IMR-90 (cell line): ENCODE data around the gene RGL4. TPM values are rescaled to one million over a fixed set of nuclear protein-coding genes. Genes with fewer than 3 reads are reported as not detected.

ENCODE experiments used
- ATAC-seq: fragments of 200-7000 bp; cut with Tn5 transposase; 2 replicates; pipeline ENCODE4 v1.9.1; 2020; ENCODE audit warnings: low read depth, mild to moderate bottlenecking, moderate library complexity
- BruUV-seq: library from RNA; stranded (reverse); fragments of 400-500 nt; replicated peaks from 2 replicates; lab custom pipeline; 2021; lab: Mats Ljungman, UMichigan
- CTCF ChIA-PET: fragments of 300-600 bp; formaldehyde crosslinking; extraction: SDS; loops from one replicate; lab custom pipeline; 2021; ENCODE audit warnings: antibody characterized with exemption; lab: Yijun Ruan, JAX
- POLR2A ChIA-PET: fragments of 300-600 bp; sonication (Branson Sonifier 250); formaldehyde crosslinking; loops from one replicate; lab custom pipeline; 2022; ENCODE audit warnings: antibody characterized with exemption; ENCODE audit not compliant: unreplicated experiment; lab: Charles Lee
- DNase-seq: peaks from one replicate; pipeline ENCODE4 v3.0.0; 2013
- H2AFZ ChIP-seq: replicated peaks from 2 replicates; pipeline ENCODE3; 2013; ENCODE audit warnings: low read length, mild to moderate bottlenecking; ENCODE audit not compliant: poor library complexity
- H2AK5ac ChIP-seq: 2 replicates; pipeline ENCODE4 v1.6.1; 2013; ENCODE audit warnings: low read depth, low read length, inconsistent platforms
- H2AK9ac ChIP-seq: replicated peaks from 2 replicates; pipeline ENCODE3; 2013; ENCODE audit warnings: mild to moderate bottlenecking, low read depth, low read length, moderate library complexity; ENCODE audit not compliant: poor library complexity
- H2BK120ac ChIP-seq: 2 replicates; pipeline ENCODE4 v1.6.1; 2013; ENCODE audit warnings: low read depth, low read length, inconsistent platforms
- H2BK15ac ChIP-seq: 3 replicates; pipeline ENCODE4 v1.6.1; 2013; ENCODE audit warnings: low read depth, low read length, inconsistent platforms
- H2BK20ac ChIP-seq: 2 replicates; pipeline ENCODE4 v1.6.1; 2013; ENCODE audit warnings: low read depth, mild to moderate bottlenecking, inconsistent platforms, low read length, moderate library complexity
- H2BK5ac ChIP-seq: 2 replicates; pipeline ENCODE4 v1.6.1; 2013; ENCODE audit warnings: mild to moderate bottlenecking, low read depth, low read length, inconsistent platforms; ENCODE audit not compliant: poor library complexity, severe bottlenecking
- H3K14ac ChIP-seq: replicated peaks from 2 replicates; pipeline ENCODE4 v1.6.1; 2013; ENCODE audit warnings: low read depth, low read length, inconsistent platforms
- H3K18ac ChIP-seq: 2 replicates; pipeline ENCODE4 v1.6.1; 2013; ENCODE audit warnings: low read depth, low read length, control low read depth
- H3K23ac ChIP-seq: 2 replicates; pipeline ENCODE4 v1.6.1; 2013; ENCODE audit warnings: low read depth, low read length, inconsistent platforms
- H3K27ac ChIP-seq: 2 replicates; pipeline ENCODE4 v1.5.1; 2013; ENCODE audit warnings: mild to moderate bottlenecking, control low read depth, low read length; ENCODE audit not compliant: insufficient read depth
- H3K27me3 ChIP-seq: 2 replicates; pipeline ENCODE4 v1.6.1; 2013; ENCODE audit warnings: low read length; ENCODE audit not compliant: control insufficient read depth, insufficient read depth
- H3K36me3 ChIP-seq: 2 replicates; pipeline ENCODE4 v1.6.1; 2013; ENCODE audit warnings: low read length, mixed read lengths; ENCODE audit not compliant: control insufficient read depth, insufficient read depth
- H3K4ac ChIP-seq: 2 replicates; pipeline ENCODE4 v1.6.1; 2013; ENCODE audit warnings: low read depth, low read length, inconsistent platforms
- H3K4me1 ChIP-seq: 2 replicates; pipeline ENCODE4 v1.6.1; 2013; ENCODE audit warnings: low read length, mixed read lengths; ENCODE audit not compliant: control insufficient read depth, insufficient read depth
- H3K4me2 ChIP-seq: 2 replicates; pipeline ENCODE4 v1.6.1; 2013; ENCODE audit warnings: low read depth, mild to moderate bottlenecking, control low read depth, low read length, moderate library complexity
- H3K4me3 ChIP-seq: 2 replicates; pipeline ENCODE4 v1.5.1; 2013; ENCODE audit warnings: low read depth, mild to moderate bottlenecking, control low read depth, low read length, moderate library complexity; ENCODE audit not compliant: insufficient read depth
- H3K56ac ChIP-seq: 2 replicates; pipeline ENCODE4 v1.6.1; 2013; ENCODE audit warnings: low read length, inconsistent platforms; ENCODE audit not compliant: insufficient read depth; ENCODE audit errors: extremely low read depth
- H3K79me1 ChIP-seq, 2 experiments: 2 replicates each; pipeline ENCODE4 v1.6.1; 2013; ENCODE audit warnings: low read length in 2 of 2, inconsistent platforms in 1 of 2, low read depth in 1 of 2
- H3K9ac ChIP-seq: 2 replicates; pipeline ENCODE4 v1.6.1; 2013; ENCODE audit warnings: low read depth, low read length, control low read depth
- H3K9me1 ChIP-seq: 2 replicates; pipeline ENCODE4 v1.6.1; 2013; ENCODE audit warnings: low read length, inconsistent platforms; ENCODE audit not compliant: insufficient read depth
- H3K9me3 ChIP-seq: 2 replicates; pipeline ENCODE4 v1.6.1; 2013; ENCODE audit warnings: low read length; ENCODE audit not compliant: control insufficient read depth, insufficient read depth
- H4K20me1 ChIP-seq: 2 replicates; pipeline ENCODE4 v1.6.1; 2013; ENCODE audit warnings: low read length, inconsistent platforms; ENCODE audit not compliant: insufficient read depth
- H4K5ac ChIP-seq: 2 replicates; pipeline ENCODE4 v1.6.1; 2013; ENCODE audit warnings: mild to moderate bottlenecking, low read depth, low read length, control low read depth
- H4K8ac ChIP-seq, 2 experiments: 2 replicates each; pipeline ENCODE4 v1.6.1; 2013; ENCODE audit warnings: low read depth in 2 of 2, low read length in 2 of 2, control low read depth in 1 of 2, inconsistent platforms in 1 of 2
- H4K91ac ChIP-seq: 2 replicates; pipeline ENCODE4 v1.6.1; 2013; ENCODE audit warnings: low read depth, low read length, inconsistent platforms; ENCODE audit not compliant: insufficient read depth
- CEBPB ChIP-seq: IDR thresholded peaks from 2 replicates; pipeline ENCODE4 v1.6.1; 2012; ENCODE audit warnings: low read depth, low read length, improper control_type of control experiment
- CHD1 ChIP-seq: IDR thresholded peaks from 2 replicates; pipeline ENCODE4 v1.6.1; 2012; ENCODE audit warnings: low read depth, low read length, improper control_type of control experiment
- CTCF ChIP-seq: conservative IDR thresholded peaks from 2 replicates; pipeline ENCODE4 v1.5.1; 2012; ENCODE audit warnings: mild to moderate bottlenecking, low read depth, low read length, improper control_type of control experiment
- ELK1 ChIP-seq: fragments of 150-350 bp; IDR thresholded peaks from 2 replicates; pipeline ENCODE4 v1.6.1; 2016; ENCODE audit warnings: low read depth, mild to moderate bottlenecking, low read length, moderate library complexity, borderline replicate concordance
- FOS ChIP-seq: fragments of 150-350 bp; IDR thresholded peaks from 2 replicates; pipeline ENCODE4 v1.6.1; 2016; ENCODE audit warnings: low read depth, low read length
- MAFK ChIP-seq: IDR thresholded peaks from 2 replicates; pipeline ENCODE4 v1.6.1; 2012; ENCODE audit warnings: low read depth, low read length, improper control_type of control experiment
- MAZ ChIP-seq: IDR thresholded peaks from 2 replicates; pipeline ENCODE4 v1.6.1; 2012; ENCODE audit warnings: low read depth, mild to moderate bottlenecking, low read length, improper control_type of control experiment, moderate library complexity, borderline replicate concordance
- MXI1 ChIP-seq: IDR thresholded peaks from 2 replicates; pipeline ENCODE4 v1.6.1; 2012; ENCODE audit warnings: low read depth, mild to moderate bottlenecking, low read length, moderate library complexity, borderline replicate concordance
- NFE2L2 ChIP-seq: fragments of 150-350 bp; IDR thresholded peaks from 2 replicates; pipeline ENCODE4 v1.6.1; 2016; ENCODE audit warnings: low read depth, mild to moderate bottlenecking, low read length
- POLR2A ChIP-seq: IDR thresholded peaks from 2 replicates; pipeline ENCODE4 v1.6.1; 2012; ENCODE audit warnings: mild to moderate bottlenecking, low read depth, low read length
- RCOR1 ChIP-seq: IDR thresholded peaks from 2 replicates; pipeline ENCODE4 v1.6.1; 2012; ENCODE audit warnings: mild to moderate bottlenecking, low read length, improper control_type of control experiment; ENCODE audit not compliant: insufficient replicate concordance
- RFX5 ChIP-seq: IDR thresholded peaks from 2 replicates; pipeline ENCODE4 v1.8.0; 2012; ENCODE audit warnings: low read depth, mild to moderate bottlenecking, low read length, moderate library complexity
- SMC3 ChIP-seq: fragments of 150-350 bp; IDR thresholded peaks from 2 replicates; pipeline ENCODE4 v1.6.1; 2016; ENCODE audit warnings: low read depth, mild to moderate bottlenecking, antibody characterized with exemption, low read length, moderate library complexity
- USF2 ChIP-seq: fragments of 150-350 bp; IDR thresholded peaks from 2 replicates; pipeline ENCODE4 v1.6.1; 2017; ENCODE audit warnings: mild to moderate bottlenecking, antibody characterized with exemption, low read length, low read depth
- WGBS, 2 experiments: methylation state at CpG; one replicate each; pipeline versions ENCODE4 v1.1.5 to v1.1.7; 2013; ENCODE audit warnings: missing lambda C conversion rate in 2 of 2; ENCODE audit not compliant: insufficient read length in 1 of 2; ENCODE audit errors: extremely low coverage in 2 of 2; 5-methylcytosine and 5-hydroxymethylcytosine counted together
- dilution Hi-C: fragments of 300-500 bp; cut with HindIII; formaldehyde crosslinking; loops from one replicate; pipeline ENCODE4 v1.14.3; 2018; ENCODE audit warnings: low sequenced_read_pairs; ENCODE audit not compliant: unreplicated experiment
- in situ Hi-C: fragments of 300-500 bp; cut with MboI; formaldehyde crosslinking; loops from 3 replicates; pipeline ENCODE4 v1.14.3; 2019; ENCODE audit warnings: low sequenced_read_pairs, inconsistent platforms, mixed read lengths
- intact Hi-C: fragments of 100-400 bp; cut with micrococcal nuclease; formaldehyde crosslinking; loops from 2 replicates; pipeline ENCODE4 v1.10.0; 2022
- polyA plus RNA-seq, 3 experiments: library from polyadenylated mRNA; depleted of rRNA; stranded (reverse); fragments of >200 nt; gene quantifications; 2 replicates each; pipeline ENCODE4 v1.2.3, GENCODE V29; 2012; ENCODE audit warnings: low replicate concordance in 1 of 3
- total RNA-seq: library from RNA; depleted of rRNA; stranded (reverse); fragments of >200 nt; gene quantifications from 2 replicates; pipeline ENCODE4 v1.2.3, GENCODE V29; 2012

The RGL4 gene
- total and polyA plus RNA-seq, 2 of the 4 experiments (the other 2 are of a cell fraction): not detected

- Histone ChIP-seq H3K56ac (no peak overlapping the region), H4K5ac (no peak overlapping the region), H2BK120ac (no peak overlapping the region), H4K20me1 (no peaks in the 10 kb centered on the region; the same call in 1 of the 2 replicates), H3K79me1 (no peaks in the 10 kb centered on the region), H3K9me1 (peaks cover 5% of the 10 kb centered on the region; the same call in 1 of the 2 replicates), H4K91ac (no peak overlapping the region), H2BK5ac (no peak overlapping the region), H2BK20ac (no peak overlapping the region), H3K4me3 (no peak overlapping the region), H3K9ac (no peak overlapping the region), H3K4me2 (no peak overlapping the region), H3K36me3 (peaks cover 1% of the 10 kb centered on the region; the same call in 1 of the 2 replicates), H4K8ac (no peak overlapping the region), H3K27ac (no peak overlapping the region), H2BK15ac (no peak overlapping the region), H2AK5ac (no peak overlapping the region), H2AFZ (no peak overlapping the region), H3K4ac (no peak overlapping the region), H3K14ac (no peak overlapping the region), H3K9me3 (no peaks in the 10 kb centered on the region), H3K4me1 (no peaks in the 10 kb centered on the region), H2AK9ac (no peak overlapping the region), H3K18ac (no peak overlapping the region), H3K23ac (no peak overlapping the region), H3K27me3 (no peaks in the 10 kb centered on the region)
- in situ Hi-C loops (no loop called here), dilution Hi-C loops (no loop called here), intact Hi-C loops (no loop called here)
- TF ChIP-seq CTCF (no peak), CHD1 (no peak), SMC3 (no peak), ELK1 (no peak), CEBPB (no peak), USF2 (no peak), POLR2A (no peak), FOS (no peak), RCOR1 (no peak), MXI1 (no peak), MAZ (no peak), NFE2L2 (no peak), MAFK (no peak), RFX5 (no peak)
- ATAC-seq (no peak), DNase-seq (no peak)
- POLR2A ChIA-PET: no interaction called here
- no CpG with 5 or more reads among the region's 8 CpGs for WGBS, 2 experiments
- CTCF ChIA-PET: no interaction called here
- no TSS peak for BruUV-seq
Measured at GRCh38 chr22:23652711-23653110, 38.1 kb upstream of the RGL4 start.
